HG02678 (cell line): ENCODE measurements around the gene ARHGAP26.
A peak's percentile ranks its signal among the peaks of the same experiment; 100 is the strongest.

Source experiments
- ATAC-seq: cut with Tn5 transposase; IDR thresholded peaks from one replicate; pipeline ENCODE4 v1.9.1; 2021; ENCODE audit warnings: mild to moderate bottlenecking, moderate library complexity; ENCODE audit not compliant: unreplicated experiment

Gene ARHGAP26

DNA sequence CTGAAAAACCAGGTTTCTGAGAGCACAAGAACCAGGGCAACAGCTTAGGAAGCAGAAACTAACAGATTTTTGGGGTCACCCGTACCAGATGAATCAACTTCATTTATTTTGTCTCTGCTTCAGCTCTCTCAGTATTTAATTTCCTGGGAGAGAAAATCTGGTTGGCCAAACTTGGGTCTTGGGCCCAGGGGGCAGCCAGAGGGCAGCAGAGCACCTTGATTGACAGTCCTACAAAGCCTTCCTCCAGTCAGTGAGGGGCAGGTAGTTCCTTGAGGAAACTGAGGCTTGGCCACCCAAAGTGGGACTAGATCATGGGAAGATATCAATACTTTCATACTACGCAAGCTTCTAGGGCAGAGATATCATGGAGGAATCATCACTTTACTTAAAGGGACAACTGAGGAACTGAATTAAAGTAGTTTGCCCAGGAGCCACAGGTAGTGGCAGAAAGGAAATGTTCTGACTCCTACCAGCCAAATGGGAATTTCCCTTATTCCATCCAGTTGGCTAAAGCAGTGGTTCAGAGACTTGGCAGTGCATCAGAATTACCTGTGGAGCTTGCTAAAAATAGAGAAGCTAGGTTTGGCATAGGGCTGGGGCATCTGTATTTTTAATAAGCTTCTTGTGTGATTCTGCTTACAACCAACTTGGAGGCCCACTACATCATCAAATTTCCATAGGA is 21.5 kb upstream of the ARHGAP26 start:
- ATAC-seq, result no peak

DNA sequence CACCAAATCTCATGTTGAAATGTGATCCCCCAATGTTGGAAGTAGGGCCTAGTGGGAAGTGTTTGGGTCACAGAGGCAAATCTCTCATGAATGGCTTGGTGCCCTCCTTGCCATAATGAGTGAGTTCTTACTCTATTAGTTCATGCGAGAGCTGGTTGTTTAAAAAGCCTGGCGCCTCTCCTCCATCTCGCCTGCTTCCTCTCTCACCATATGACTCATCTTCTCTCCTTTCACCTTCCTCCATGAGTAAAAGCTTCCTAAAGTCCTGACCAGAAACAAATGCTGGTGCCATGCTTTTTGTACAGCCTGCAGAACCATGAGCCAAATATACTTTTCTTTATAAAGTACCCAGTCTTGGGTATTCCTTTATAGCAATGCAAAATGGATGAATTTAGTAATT is 20.9 kb upstream of the ARHGAP26 start:
- no peak for ATAC-seq

- ATAC-seq, result no peak
Measured at GRCh38 chr5:142753116-142753631, 17.0 kb upstream of the ARHGAP26 start.

DNA sequence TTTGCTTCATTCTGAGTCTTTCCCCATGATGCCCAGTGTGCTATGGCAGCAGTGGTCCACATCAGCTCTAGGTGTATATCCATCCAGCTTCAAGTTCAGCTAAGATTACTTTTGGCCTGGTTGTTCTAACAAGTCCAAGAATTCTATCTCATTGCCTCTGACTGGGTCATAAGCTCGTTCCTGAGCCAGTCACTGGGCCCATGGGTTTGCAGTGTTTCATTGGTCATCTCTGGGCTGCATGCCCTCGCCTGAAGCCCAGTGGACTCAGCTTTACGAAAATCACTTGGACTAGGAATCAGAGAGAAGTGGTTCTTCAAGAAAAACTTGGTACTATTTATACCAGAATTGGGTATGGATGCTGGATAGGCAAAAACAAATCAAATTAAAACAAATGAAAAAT is 16.1 kb upstream of the ARHGAP26 start:
- no peak for ATAC-seq

GRCh38 chr5:142756576-142756975 is 13.6 kb upstream of the ARHGAP26 start:
- ATAC-seq, result no peak

DNA sequence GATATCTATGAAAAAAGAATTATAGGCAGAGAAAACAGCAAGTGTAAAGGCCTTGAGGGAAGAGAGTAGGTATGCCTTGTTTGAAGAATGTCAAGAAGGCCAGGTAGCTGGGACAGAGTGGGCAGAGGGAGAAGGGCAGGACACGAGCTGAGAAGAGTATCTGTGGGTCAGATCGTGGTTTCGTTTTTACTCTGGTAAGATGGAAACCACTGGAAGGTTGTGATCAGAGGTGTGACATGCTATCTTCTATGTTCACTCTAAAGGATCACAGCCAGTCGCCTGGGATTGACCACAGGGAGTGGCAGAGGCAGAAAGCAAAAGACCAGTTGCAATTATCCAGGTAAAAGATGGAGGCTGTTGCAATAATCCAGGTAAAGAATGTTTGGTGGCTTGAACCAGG is 12.6 kb upstream of the ARHGAP26 start:
- ATAC-seq, result no peak

DNA sequence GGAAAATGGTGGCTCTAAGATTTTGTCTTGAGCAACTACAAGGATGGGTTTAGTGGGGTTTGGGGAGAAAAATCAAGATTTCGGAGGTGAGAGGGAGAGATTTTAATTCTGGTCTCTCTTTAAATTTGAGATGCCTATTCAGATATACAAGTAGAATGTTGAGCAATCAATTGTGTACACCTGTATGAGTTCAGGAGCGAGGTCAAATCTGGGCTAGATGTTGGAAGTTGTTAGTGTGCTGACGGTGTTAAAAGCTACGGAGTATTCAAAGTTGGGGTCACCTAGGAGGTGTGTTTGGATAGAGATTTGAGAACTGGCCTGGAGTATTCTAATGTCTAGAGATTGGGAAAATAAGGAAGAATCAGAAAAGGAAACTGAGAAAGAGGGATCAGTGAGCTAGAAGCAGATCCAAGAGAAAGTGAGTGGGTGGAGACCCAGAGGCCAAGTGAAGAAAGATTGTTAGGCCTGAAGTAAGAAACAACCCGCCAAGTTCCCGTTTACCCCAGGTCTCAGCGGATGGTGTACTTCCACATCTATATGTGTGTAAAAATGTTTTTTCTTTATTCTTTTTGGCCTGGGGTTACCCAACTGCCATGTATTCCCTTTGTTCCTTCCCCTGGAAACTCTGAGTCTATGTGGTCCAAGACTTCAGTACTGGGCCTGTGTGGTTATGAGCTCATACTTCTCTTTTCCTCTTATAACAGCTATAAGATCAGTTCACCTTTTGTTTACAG is 11.9 kb upstream of the ARHGAP26 start:
- no peak for ATAC-seq

DNA sequence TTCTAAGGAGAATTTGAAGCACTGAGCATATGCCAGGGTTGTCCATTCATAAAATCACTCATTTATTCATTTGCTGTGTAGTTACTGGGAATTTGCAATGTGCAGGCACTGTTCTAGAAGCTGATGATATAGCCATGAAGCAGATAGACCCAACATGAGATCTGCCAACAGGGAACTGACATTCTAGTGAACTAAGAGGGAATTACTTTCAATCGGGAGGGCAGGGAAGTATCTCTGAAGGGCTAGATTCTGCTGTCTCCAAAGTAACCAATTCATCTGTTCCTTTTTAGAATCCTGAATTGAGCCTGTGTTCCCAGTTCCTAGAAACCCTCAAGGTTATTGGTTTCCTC is 11.4 kb upstream of the ARHGAP26 start:
- no peak for ATAC-seq

DNA sequence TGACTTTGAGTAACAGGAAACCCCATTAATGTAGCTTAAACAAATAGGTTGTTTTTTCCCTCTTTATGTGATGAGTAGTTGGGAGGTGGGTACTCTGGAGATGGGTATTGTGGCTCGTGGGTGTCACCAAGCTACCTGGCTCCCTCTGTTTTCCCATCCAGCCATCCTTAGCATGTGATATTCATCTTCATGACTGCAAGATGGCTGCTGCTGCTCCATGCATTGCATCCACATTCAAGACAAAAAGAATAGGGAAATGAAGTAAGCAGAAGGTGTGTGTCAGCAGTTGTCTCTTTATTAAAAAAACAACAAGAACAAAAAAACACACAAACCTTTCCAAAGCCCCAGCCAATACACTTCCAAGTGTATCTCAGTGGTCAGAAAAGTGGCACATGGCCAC is 6.5 kb upstream of the ARHGAP26 start:
- no peak for ATAC-seq

DNA sequence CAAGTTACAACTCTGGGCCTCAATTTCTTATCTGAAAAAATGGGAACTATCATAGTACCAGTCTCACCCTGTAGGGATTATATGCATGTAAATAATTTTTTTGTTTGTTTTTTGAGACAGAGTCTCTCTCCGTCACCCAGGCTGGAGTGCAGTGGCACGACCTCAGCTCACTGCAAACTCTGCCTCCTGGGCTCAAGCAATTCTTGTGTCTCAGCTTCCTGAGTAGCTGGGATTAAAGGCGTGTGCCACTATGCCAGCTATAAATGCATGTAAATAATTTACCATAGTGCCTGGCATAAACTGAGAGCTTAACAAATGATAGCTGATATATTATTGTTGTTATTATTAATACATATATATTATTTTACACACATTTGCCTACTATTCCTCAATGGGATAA is 3.0 kb upstream of the ARHGAP26 start:
- no peak for ATAC-seq

DNA sequence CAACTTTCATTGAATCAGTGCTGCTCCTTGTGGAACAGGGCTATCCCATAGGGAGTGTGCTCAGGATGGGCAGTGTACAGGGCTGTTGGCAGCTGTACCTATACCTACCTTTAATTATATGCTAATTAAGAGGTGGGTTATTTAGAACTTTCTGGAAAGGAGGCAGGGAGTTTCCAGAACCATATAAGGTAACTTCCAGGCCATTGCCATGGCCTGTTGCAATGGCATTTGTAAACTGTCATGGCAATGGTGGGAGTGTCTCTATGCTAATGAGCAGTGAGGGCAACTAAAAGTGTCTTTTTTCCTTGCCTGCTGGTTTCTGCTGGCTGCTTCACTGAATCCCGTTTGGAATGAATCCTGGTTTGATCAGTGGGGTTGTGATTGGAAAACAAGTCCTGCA is 2.3 kb upstream of the ARHGAP26 start:
- no peak for ATAC-seq

DNA sequence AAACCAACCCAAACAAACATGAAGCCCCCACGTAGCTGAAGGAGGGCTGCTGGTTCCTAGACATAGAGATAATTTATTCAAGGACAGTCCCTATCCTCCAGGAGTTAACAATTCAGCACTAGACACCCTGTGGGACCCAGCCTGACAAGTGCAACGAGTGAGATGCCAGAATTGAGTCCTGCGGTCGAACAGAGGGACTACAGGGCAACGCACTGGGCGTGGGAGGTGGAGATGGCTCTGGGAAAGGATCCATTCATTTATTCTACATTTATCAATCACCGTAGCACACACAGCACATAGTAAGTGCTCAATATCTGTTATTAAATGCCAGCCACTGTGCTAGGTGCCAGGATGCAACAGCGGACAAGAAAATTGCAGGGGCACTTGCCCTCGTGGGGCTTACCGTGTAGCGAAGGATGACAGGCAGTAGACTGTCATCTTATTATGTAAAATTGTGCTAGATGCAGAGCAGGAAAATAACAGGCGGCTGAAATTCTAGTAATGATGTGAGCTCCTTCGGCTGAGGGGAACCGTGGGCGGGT is 855 bp upstream of the ARHGAP26 start:
- ATAC-seq, result no peak

DNA sequence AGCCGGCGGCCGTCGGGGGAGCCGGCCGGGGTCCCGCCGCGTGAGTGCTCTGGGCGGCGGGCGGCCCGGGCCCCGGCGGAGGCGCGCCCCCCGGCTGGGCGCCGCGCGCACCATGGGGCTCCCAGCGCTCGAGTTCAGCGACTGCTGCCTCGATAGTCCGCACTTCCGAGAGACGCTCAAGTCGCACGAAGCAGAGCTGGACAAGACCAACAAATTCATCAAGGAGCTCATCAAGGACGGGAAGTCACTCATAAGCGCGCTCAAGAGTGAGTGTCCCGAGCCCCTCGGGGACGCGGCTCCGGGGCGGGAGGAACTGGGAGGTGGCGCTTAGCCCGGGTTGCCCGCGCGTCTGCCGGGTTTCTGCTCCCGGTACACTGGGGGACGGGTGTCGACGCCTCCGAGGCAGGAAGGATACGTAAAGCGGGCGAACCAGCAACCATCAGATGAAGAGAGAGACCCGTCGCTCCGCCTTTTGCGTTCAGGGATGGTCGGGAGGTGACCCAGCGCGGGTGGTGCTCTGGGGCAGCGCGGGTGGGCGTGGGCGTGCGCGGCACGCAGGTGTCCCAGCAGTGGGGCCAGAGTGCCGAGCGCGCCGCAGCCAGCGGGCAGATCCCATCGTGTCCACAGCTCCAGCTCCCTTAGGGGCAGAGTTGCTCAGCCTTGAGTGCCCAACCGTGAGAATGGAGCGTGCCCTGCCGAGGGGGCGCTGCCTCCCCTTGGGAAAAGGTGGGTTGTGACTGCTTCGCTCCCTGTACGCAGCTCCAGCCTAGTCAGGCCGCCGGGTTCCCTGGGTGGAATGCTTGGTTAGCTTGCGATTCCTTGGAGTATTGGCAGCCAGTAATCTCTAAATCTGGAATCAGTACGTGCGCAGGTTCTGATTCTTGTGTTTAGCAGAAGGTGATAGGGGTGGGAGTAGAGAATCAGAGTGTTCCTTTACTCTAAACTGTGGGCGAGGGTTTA is 753 bp downstream of the ARHGAP26 start:
- peak; percentile 20 for ATAC-seq

- ATAC-seq, result no peak
Measured at GRCh38 chr5:142771666-142772065, 1.5 kb downstream of the ARHGAP26 start.

DNA sequence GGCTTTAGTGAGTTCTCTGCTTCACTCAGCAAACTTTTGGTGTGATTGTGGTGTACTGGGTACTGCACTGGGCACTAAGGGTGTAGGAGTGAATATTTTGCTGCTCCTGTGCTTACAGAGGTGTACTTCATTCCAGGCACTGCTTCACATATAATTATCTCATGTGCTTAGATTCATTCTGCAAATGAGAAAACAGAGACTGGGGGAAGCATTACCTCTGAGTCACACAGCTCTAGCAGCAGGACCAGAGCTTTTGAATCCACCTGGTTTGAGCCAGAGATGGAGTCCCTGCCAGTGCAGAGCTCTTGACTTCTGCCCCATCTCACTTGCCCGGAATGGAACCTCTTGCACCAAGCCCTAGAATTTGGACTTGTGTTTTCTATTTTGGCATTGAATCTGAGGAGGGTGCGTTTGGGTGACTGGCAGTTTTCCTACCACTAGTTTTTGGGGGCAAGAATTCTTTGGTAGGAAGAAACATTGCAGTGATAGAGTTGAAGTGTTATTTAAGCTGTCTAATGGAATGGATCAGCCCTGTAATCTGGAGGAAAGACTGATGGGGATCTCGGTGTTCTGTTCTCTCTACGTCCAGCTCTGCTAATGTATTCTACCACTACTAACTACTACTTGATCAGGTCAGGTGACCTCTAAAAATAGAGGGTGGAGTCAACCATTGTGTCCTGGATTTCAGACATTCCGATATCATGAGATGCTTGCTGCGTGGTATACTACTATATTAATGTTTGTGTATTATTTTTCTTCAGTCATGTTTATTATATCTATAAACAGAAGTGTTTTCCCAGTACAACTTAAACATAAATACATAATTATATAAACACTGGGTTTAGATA is 2.5 kb downstream of the ARHGAP26 start:
- ATAC-seq, result no peak

DNA sequence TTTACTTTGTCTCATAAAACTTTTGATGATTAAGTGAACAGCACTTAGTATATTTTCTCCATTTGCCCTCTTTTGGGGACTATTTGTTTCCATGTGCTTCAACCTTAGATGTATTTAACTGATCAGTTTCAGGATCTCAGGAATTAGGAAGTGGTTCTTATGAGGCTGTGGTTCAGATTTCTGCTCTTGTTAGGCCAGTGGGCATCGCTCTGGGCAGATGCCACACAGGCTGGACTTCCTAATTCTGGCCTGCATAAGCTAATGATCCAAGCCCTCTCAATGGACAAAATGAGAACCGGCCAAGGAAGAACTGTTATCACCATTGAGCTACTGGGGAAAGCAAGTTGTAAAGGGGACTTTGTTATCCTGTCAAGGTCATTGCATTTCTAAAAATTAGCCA is 6.9 kb downstream of the ARHGAP26 start:
- no peak for ATAC-seq

GRCh38 chr5:142777850-142778249 is 7.7 kb downstream of the ARHGAP26 start:
- no peak for ATAC-seq

DNA sequence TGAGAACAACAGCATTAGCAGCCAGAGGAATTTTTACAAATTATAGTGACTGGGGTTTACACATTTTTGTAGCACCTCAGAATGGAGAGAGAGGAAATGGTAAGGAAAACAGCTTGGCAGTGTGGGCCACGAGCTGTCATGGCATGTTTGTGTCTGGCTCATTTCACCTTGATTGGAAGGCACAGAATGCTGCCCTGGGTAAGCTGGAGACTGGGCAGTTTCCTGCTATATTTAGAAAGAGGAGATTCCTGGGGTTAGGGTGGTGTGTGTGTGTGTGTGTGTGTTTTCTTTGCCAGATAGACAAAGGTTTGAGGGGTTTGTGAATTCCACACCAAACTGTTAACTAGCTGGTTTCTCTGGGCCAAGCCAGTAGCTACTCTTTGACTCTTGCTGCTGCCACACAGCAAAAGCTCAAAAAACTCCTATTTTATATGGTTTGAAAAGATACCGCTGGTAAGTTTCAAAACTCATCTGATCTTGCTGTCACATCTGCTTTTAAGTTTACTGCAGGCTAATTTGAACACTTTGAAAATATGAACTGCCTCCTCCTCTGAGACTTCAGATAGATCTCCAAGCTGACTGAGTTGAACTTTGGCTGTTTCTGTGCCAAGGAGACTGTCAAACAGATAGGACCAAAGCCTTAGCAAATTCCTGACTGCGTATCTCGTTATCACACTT is 9.1 kb downstream of the ARHGAP26 start:
- ATAC-seq, result no peak

DNA sequence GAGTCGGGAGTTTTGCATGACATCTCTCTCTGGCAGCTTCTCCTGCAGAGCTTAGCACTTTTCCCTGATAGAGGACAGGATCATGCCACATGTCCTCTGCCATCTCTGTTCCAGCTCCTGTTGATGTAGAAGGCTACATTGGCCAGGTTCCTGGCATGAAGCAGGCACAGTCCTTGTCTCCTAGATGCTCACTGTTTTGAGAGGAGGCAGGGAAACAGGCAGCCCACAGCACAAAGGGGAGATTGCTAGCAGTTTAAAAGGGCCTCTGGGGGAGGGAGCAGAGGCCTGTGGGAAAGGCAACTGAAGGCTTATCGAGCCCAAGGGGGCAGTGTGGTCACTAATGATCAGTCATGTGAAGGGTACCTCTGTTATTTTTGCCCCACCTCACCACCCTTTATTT is 10.7 kb downstream of the ARHGAP26 start:
- ATAC-seq, result no peak
